ENCODE measurements around the gene BUB3. TPM values are rescaled to one million over a fixed set of nuclear protein-coding genes. Genes with fewer than 3 reads are reported as not detected.

Gene BUB3
- total and polyA plus RNA-seq, 2 of the 8 experiments (the other 6 are each of a cell fraction or from before 2014, with no cell fraction given), result 183 to 207 TPM

DNA sequence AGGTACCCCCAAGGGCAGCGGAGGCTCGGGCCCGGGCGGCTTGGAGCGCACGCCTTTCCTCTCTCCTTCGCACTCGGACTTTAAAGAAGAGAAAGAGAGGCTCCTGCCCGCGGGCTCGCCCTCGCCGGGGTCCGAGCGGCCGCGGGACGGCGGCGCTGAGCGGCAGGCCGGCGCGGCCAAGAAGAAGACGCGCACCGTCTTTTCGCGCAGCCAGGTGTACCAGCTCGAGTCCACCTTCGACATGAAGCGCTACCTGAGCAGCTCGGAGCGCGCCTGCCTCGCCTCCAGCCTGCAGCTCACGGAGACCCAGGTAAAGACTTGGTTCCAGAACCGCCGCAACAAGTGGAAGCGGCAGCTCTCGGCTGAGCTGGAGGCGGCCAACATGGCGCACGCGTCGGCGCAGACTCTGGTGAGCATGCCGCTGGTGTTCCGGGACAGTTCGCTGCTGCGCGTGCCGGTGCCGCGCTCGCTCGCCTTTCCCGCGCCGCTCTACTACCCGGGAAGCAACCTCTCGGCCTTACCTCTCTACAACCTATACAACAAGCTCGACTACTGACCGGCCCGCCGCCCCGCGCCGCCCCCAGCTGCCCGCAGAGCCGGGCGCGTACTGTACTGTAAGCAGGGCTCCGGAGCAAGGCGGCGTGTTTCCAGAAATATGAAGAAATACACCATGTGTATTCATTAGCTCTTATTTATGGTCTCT is 4.5 kb upstream of the BUB3 start:
- Histone ChIP-seq H3K14ac (ENCODE audit: insufficient read length) (no peak overlapping the region), H3K4me1 (replicated peaks in 1 of 4; ENCODE audit: control insufficient read depth in 3 of 4, insufficient read depth in 4 of 4, low read length in 3 of 4) (peaks cover 22 to 57% (median 35%) of the 10 kb centered on the region in 4 experiments), H4K20me1 (replicated peaks in 1 of 2; ENCODE audit: control insufficient read depth in 1 of 2, insufficient read depth in 2 of 2, low read length in 2 of 2) (peaks cover under 1 to 8% of the 10 kb centered on the region in 2 experiments), H3K27ac (ENCODE audit: low read depth, low read length) (no peak overlapping the region), H4K8ac (ENCODE audit: extremely low read depth, insufficient read depth, low read length) (no peak overlapping the region; the same call in none of the 2 replicates), H3K56ac (replicated peaks; ENCODE audit: insufficient read length, low read depth, low read length) (peak overlapping the region; percentile 67), H2BK5ac (ENCODE audit: low read depth, low read length) (no peak overlapping the region; the same call in 1 of the 2 replicates), H3K4me2 (ENCODE audit: insufficient read depth in 1 of 2, low read depth in 2 of 2, low read length in 2 of 2) (peak overlapping the region; percentile 84 to 86), H3K36me3 (ENCODE audit: control insufficient read depth in 2 of 4, insufficient read depth in 4 of 4, low read length in 3 of 4) (no peaks in the 10 kb centered on the region; a peak in 1 of 8 replicates), H3K9ac (replicated peaks in 1 of 4; ENCODE audit: extremely low read depth in 1 of 4, low read depth in 3 of 4, low read length in 3 of 4) (no peak overlapping the region; a peak in 1 of 7 replicates), H2BK120ac (replicated peaks; ENCODE audit: low read depth, low read length) (peak overlapping the region; percentile 73), H2AK5ac (ENCODE audit: low read depth, low read length) (no peak overlapping the region), H4K5ac (ENCODE audit: insufficient read length, low read depth, low read length) (no peak overlapping the region), H3K18ac (ENCODE audit: extremely low read depth, low read length) (peak overlapping the region; percentile 97), H3K23ac (ENCODE audit: insufficient read length) (no peak overlapping the region), H2BK12ac (ENCODE audit: low read depth, low read length) (peak overlapping the region; percentile 84; the same call in 1 of the 2 replicates), H3K27me3 (replicated peaks in 1 of 4; ENCODE audit: control insufficient read depth in 3 of 4, extremely low read depth in 1 of 4, insufficient read depth in 3 of 4, low read length in 3 of 4) (peaks cover 58 to 84% (median 70%) of the 10 kb centered on the region in 4 experiments), H2BK15ac (ENCODE audit: low read length) (peak overlapping the region; percentile 53; the same call in 1 of the 2 replicates), H3K79me1 (ENCODE audit: low read depth, low read length) (no peaks in the 10 kb centered on the region), H2AFZ (ENCODE audit: low read length) (peak overlapping the region; percentile 43; the same call in 1 of the 2 replicates), H3K9me3 (ENCODE audit: insufficient read depth in 2 of 2, low read depth in 1 of 2, low read length in 1 of 2) (no peaks in the 10 kb centered on the region), H3K4me3 (ENCODE audit: extremely low read depth in 1 of 4, insufficient read depth in 2 of 4, low read depth in 3 of 4, low read length in 4 of 4) (peak overlapping the region; percentile 21 to 59 (median 37); a peak in 7 of 8 replicates), H3K23me2 (ENCODE audit: low read depth, low read length) (peaks cover 16% of the 10 kb centered on the region), H3K4ac (replicated peaks; ENCODE audit: insufficient read length, low read depth, low read length) (no peak overlapping the region), H4K91ac (replicated peaks; ENCODE audit: insufficient read length, low read length) (peak overlapping the region; percentile 52), H3K79me2 (ENCODE audit: control insufficient read depth in 1 of 2, insufficient read depth in 2 of 2, low read length in 2 of 2) (peaks cover under 1 to 1% of the 10 kb centered on the region in 2 experiments; a peak in 2 of 4 replicates), H2BK20ac (ENCODE audit: low read length) (peak overlapping the region; percentile 99; the same call in 1 of the 2 replicates)
- DNase-seq (ENCODE audit: low read depth in 1 of 2, low spot score in 2 of 2), result peak in 1 of 2 experiments; percentile 74
- POLR2A ChIA-PET (ENCODE audit: partially characterized antibody), result interaction anchor here (1.0 to 5.0 kb wide), 8 partner anchors 9 to 64 kb away, joined by 3 to 37 read pairs (median 4); no protein-coding TSS in a partner anchor
- no peak for FAIRE-seq
- WGBS, 2 experiments (ENCODE audit: extremely low coverage in 1 of 2, insufficient coverage in 1 of 2, insufficient read length in 1 of 2, insufficient replicate concordance in 2 of 2, low coverage in 1 of 2, low lambda C conversion rate in 2 of 2, missing lambda C conversion rate in 1 of 2), result 1% methylated on average over 59 of the region's 76 CpGs; no CpG with 5 or more reads in 1 of the 2 experiments
- CTCF ChIA-PET (ENCODE audit: partially characterized antibody), result interaction anchor here (0.9 to 4.7 kb wide), 7 partner anchors 10 to 409 kb away, joined by 3 to 37 read pairs (median 6); no protein-coding TSS in a partner anchor
- no peak for TF ChIP-seq CEBPB (IDR thresholded peaks at IDR 0.05; ENCODE audit: low read depth, low read length)
- peak; percentile 43; the same call in 1 of the 2 replicates for TF ChIP-seq RBBP5 (IDR thresholded peaks at IDR 0.05; ENCODE audit: borderline replicate concordance, low read depth, low read length)
- TF ChIP-seq TAF1 (IDR thresholded peaks at IDR 0.05; ENCODE audit: low read depth, low read length), result no peak
- TF ChIP-seq, protein P1, sequence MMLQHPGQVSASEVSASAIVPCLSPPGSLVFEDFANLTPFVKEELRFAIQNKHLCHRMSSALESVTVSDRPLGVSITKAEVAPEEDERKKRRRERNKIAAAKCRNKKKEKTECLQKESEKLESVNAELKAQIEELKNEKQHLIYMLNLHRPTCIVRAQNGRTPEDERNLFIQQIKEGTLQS (IDR thresholded peaks at IDR 0.05; ENCODE audit: insufficient read depth, low read depth, low read length), result no peak
- no peak for TF ChIP-seq JUN (IDR thresholded peaks at IDR 0.05; ENCODE audit: low read depth, low read length)
- TF ChIP-seq SAP30 (IDR thresholded peaks at IDR 0.05; ENCODE audit: insufficient read depth, insufficient replicate concordance, low read length), result no peak
- no peak for TF ChIP-seq CBX8 (IDR thresholded peaks at IDR 0.05; ENCODE audit: borderline replicate concordance, low read depth, low read length)
- TF ChIP-seq, protein P2, sequence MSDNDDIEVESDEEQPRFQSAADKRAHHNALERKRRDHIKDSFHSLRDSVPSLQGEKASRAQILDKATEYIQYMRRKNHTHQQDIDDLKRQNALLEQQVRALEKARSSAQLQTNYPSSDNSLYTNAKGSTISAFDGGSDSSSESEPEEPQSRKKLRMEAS (IDR thresholded peaks at IDR 0.05), result peak; percentile 89
- TF ChIP-seq CREB1 (IDR thresholded peaks at IDR 0.05), result 0 out of 2 replicates have a peak, but pooled peaks have one; percentile 6
- TF ChIP-seq SP1 (IDR thresholded peaks at IDR 0.05; ENCODE audit: low read depth, low read length), result no peak
- no peak for TF ChIP-seq RXRA (IDR thresholded peaks at IDR 0.05; ENCODE audit: insufficient read depth, low read depth, low read length)

Measured in H1 (cell line).